K562 (cell line): Measurements from ENCODE around the gene CYB5D1. TPM values are rescaled to one million over a fixed set of nuclear protein-coding genes. Genes with fewer than 3 reads are reported as not detected.

Source experiments
- ATAC-seq: fragments of 200-7000 bp; cut with Tn5 transposase; 3 replicates; pipeline ENCODE4 v1.9.1; 2020; ENCODE audit warnings: moderate library complexity
- Bru-seq: library from RNA; stranded (reverse); fragments of 400-500 nt; gene quantifications from one replicate; lab custom pipeline; 2021; lab: Mats Ljungman, UMichigan
- BruChase-seq, 2 experiments: library from RNA; stranded (reverse); fragments of 400-500 nt; gene quantifications; one replicate each; lab custom pipeline; 2021; lab: Mats Ljungman, UMichigan
- BruUV-seq: library from RNA; stranded (reverse); fragments of 400-500 nt; replicated peaks from 2 replicates; lab custom pipeline; 2021; lab: Mats Ljungman, UMichigan
- CTCF ChIA-PET: fragments of 300-600 bp; formaldehyde crosslinking; extraction: SDS; loops from one replicate; lab custom pipeline; 2021; ENCODE audit warnings: low intra/inter-chr PET ratio; lab: Yijun Ruan, JAX
- POLR2A ChIA-PET: fragments of 300-600, 350-650 bp; sonication (Branson Sonifier 250); formaldehyde crosslinking; extraction: SDS; loops from one replicate; lab custom pipeline; 2021; ENCODE audit warnings: antibody characterized with exemption, inconsistent platforms; lab: Yijun Ruan, JAX
- DNase-seq, 4 experiments: peaks; one replicate each; pipeline versions ENCODE4 v3.0.0 to v3.0.0-alpha.2; 2011 to 2018; ENCODE audit warnings: low spot score in 3 of 4, mixed read lengths in 3 of 4; ENCODE audit errors: extremely low read depth in 1 of 4
- FAIRE-seq: peaks from 2 replicates; lab custom pipeline; 2011; peaks lifted over from hg19 to GRCh38; lab: Jason Lieb, UNC
- H2AFZ ChIP-seq: 2 replicates; pipeline ENCODE4 v1.6.0; 2011; ENCODE audit warnings: low read depth, low read length, control low read depth, inconsistent platforms
- H3K27ac ChIP-seq: fragments of 200-600 bp; 3 replicates; pipeline ENCODE4 v1.8.0; 2011; ENCODE audit warnings: low read depth, mild to moderate bottlenecking, control low read depth, inconsistent platforms, low read length, moderate library complexity, mixed read lengths; ENCODE audit errors: extremely low read depth
- H3K27me3 ChIP-seq, 2 experiments: fragments of 300-600 bp in 1 of 2; 2 replicates in 1 of 2; 3 replicates in 1 of 2; pipeline versions ENCODE4 v1.6.0 to v1.8.0; 2011; ENCODE audit warnings: inconsistent platforms in 2 of 2, low read length in 2 of 2, mild to moderate bottlenecking in 1 of 2, mixed read lengths in 1 of 2, moderate library complexity in 1 of 2; ENCODE audit not compliant: control insufficient read depth in 2 of 2, insufficient read depth in 2 of 2
- H3K36me3 ChIP-seq: fragments of 300-600 bp; 3 replicates; pipeline ENCODE4 v1.8.0; 2011; ENCODE audit warnings: mild to moderate bottlenecking, low read length, inconsistent platforms; ENCODE audit not compliant: control insufficient read depth, insufficient read depth
- H3K4me1 ChIP-seq, 2 experiments: fragments of 200-600 bp in 1 of 2; replicated peaks in 1 of 2; 2 replicates in 1 of 2; 3 replicates in 1 of 2; pipeline versions ENCODE4 v1.5.1 to v1.8.0; 2011; ENCODE audit warnings: inconsistent platforms in 2 of 2, low read length in 2 of 2, mild to moderate bottlenecking in 1 of 2, mixed read lengths in 1 of 2, moderate library complexity in 1 of 2; ENCODE audit not compliant: control insufficient read depth in 2 of 2, insufficient read depth in 2 of 2
- H3K4me2 ChIP-seq: 2 replicates; pipeline ENCODE4 v1.6.1; 2011; ENCODE audit warnings: low read length, control low read depth, inconsistent platforms, mixed read lengths; ENCODE audit not compliant: insufficient read depth
- H3K4me3 ChIP-seq: fragments of 200-600 bp; sonication (generic), shearing (Covaris generic); 2 replicates; pipeline ENCODE4 v1.5.1; 2016; ENCODE audit warnings: control low read depth, inconsistent platforms
- H3K79me2 ChIP-seq: fragments of 200-600 bp; 3 replicates; pipeline ENCODE4 v1.8.0; 2011; ENCODE audit warnings: low read length, inconsistent platforms; ENCODE audit not compliant: control insufficient read depth, insufficient read depth
- H3K9ac ChIP-seq, 2 experiments: 2 replicates each; pipeline versions ENCODE4 v1.6.0 to v1.6.1; 2011; ENCODE audit warnings: low read depth in 2 of 2, low read length in 2 of 2, control low read depth in 1 of 2, inconsistent platforms in 1 of 2, mild to moderate bottlenecking in 1 of 2, mixed read lengths in 1 of 2; ENCODE audit not compliant: insufficient read depth in 1 of 2
- H3K9me1 ChIP-seq: one replicate; pipeline ENCODE4 v1.6.0; 2011; ENCODE audit warnings: inconsistent platforms, mild to moderate bottlenecking, low read length, moderate library complexity; ENCODE audit not compliant: control insufficient read depth, insufficient read depth
- H3K9me3 ChIP-seq: replicated peaks from 2 replicates; pipeline ENCODE4 v1.5.1; 2011; ENCODE audit warnings: low read depth, low read length, inconsistent platforms; ENCODE audit not compliant: control insufficient read depth, insufficient read depth
- H4K20me1 ChIP-seq: replicated peaks from 2 replicates; pipeline ENCODE4 v1.6.1; 2011; ENCODE audit warnings: low read length, inconsistent platforms, mixed read lengths; ENCODE audit not compliant: control insufficient read depth, insufficient read depth
- DACH1 ChIP-seq: fragments of 450-650 bp; IDR thresholded peaks from 2 replicates; pipeline ENCODE4 v1.6.1; 2018; ENCODE audit not compliant: partially characterized antibody
- EHMT2 ChIP-seq: fragments of 450-650 bp; IDR thresholded peaks from 2 replicates; pipeline ENCODE4 v1.6.1; 2018; ENCODE audit warnings: antibody characterized with exemption
- FOS ChIP-seq: IDR thresholded peaks from 3 replicates; pipeline ENCODE4 v1.6.1; 2011; ENCODE audit not compliant: insufficient read length; ENCODE audit errors: extremely low read depth
- HOXB6 ChIP-seq: fragments of 250-450 bp; sonication (Bioruptor Pico); IDR thresholded peaks from 2 replicates; pipeline ENCODE4 v1.5.1; 2022; ENCODE audit warnings: mild to moderate bottlenecking, borderline replicate concordance
- MYBL2 ChIP-seq, 2 experiments: fragments of 450-650 bp in 1 of 2; sonication (generic) in 1 of 2; formaldehyde crosslinking in 1 of 2; IDR thresholded peaks; 2 replicates each; pipeline versions ENCODE4 v1.6.1 to v1.8.1; 2017 to 2022; ENCODE audit warnings: borderline replicate concordance in 1 of 2, inconsistent platforms in 1 of 2, low read depth in 1 of 2, mild to moderate bottlenecking in 1 of 2, missing genetic modification reagents in 1 of 2, moderate library complexity in 1 of 2
- NCOA4 ChIP-seq: fragments of 450-650 bp; IDR thresholded peaks from 2 replicates; pipeline ENCODE4 v1.6.1; 2018; ENCODE audit warnings: mild to moderate bottlenecking; ENCODE audit not compliant: partially characterized antibody
- NELFE ChIP-seq: IDR thresholded peaks from 2 replicates; pipeline ENCODE4 v1.6.1; 2011; ENCODE audit warnings: mild to moderate bottlenecking; ENCODE audit not compliant: insufficient read depth, insufficient read length
- OTX1 ChIP-seq: fragments of 450-650 bp; formaldehyde crosslinking; IDR thresholded peaks from 2 replicates; pipeline ENCODE4 v1.4.0; 2022; ENCODE audit warnings: mild to moderate bottlenecking
- TFE3 ChIP-seq: fragments of 450-650 bp; formaldehyde crosslinking; IDR thresholded peaks from 2 replicates; pipeline ENCODE4 v1.4.0; 2020; ENCODE audit warnings: mild to moderate bottlenecking, mixed read lengths
- ZNF24 ChIP-seq: fragments of 450-650 bp; IDR thresholded peaks from 2 replicates; pipeline ENCODE4 v1.6.1; 2016
- ZNF324 ChIP-seq: fragments of 250-450 bp; sonication (Bioruptor Pico); IDR thresholded peaks from 2 replicates; pipeline ENCODE4 v1.4.0; 2020; ENCODE audit warnings: mild to moderate bottlenecking
- ZNF395 ChIP-seq: fragments of 200-800 bp; sonication (Bioruptor generic); IDR thresholded peaks from 2 replicates; pipeline ENCODE4 v1.6.1; 2017; ENCODE audit warnings: missing genetic modification characterization, missing compliant biosample characterization
- ZNF780A ChIP-seq: fragments of 250-450 bp; sonication (Bioruptor Pico); IDR thresholded peaks from 2 replicates; pipeline ENCODE4 v1.5.0; 2021; ENCODE audit warnings: mild to moderate bottlenecking
- WGBS: fragments of 100-300 bp; shearing (Covaris generic); methylation state at CpG from one replicate; pipeline ENCODE4 v1.1.6; 2016; ENCODE audit warnings: low coverage, mixed read lengths; ENCODE audit not compliant: insufficient coverage; ENCODE audit errors: missing lambda C conversion rate; 5-methylcytosine and 5-hydroxymethylcytosine counted together
- in situ Hi-C: fragments of 300-500 bp; cut with MboI; formaldehyde crosslinking; loops from 4 replicates; pipeline ENCODE4 v1.15.0; 2018; ENCODE audit warnings: inconsistent platforms, mixed read lengths
- intact Hi-C: fragments of 100-400 bp; cut with micrococcal nuclease; formaldehyde crosslinking; loops from 2 replicates; pipeline ENCODE4 v1.14.2; 2022
- long read RNA-seq, 3 experiments: library from polyadenylated mRNA in 2 of 3; library from RNA in 1 of 3; unstranded in 2 of 3; stranded (forward) in 1 of 3; transcript quantifications; one replicate each; pipeline ENCODE4 v2.0.0, GENCODE V29; 2019 to 2022
- polyA minus RNA-seq, 3 experiments: library from RNA; depleted of rRNA, polyadenylated mRNA; stranded (reverse); fragments of >200 nt; gene quantifications; 2 replicates each; pipeline ENCODE4 v1.2.3, GENCODE V29; 2011
- polyA plus RNA-seq, 8 experiments: library from polyadenylated mRNA; depleted of rRNA in 4 of 8; stranded (reverse) in 5 of 8; unstranded in 3 of 8; fragments of >200 nt; fragmentation: Nextera tagmentation in 2 of 8; fragmentation: Illumina TruSeq in 1 of 8; extraction: Ambion mirVana in 2 of 8; extraction: Trizol in 1 of 8; gene quantifications; 2 replicates each; pipeline versions ENCODE4 v1.2.1 to v1.2.3, GENCODE V29; 2011 to 2014; ENCODE audit warnings: inconsistent platforms in 1 of 8, missing spikeins in 1 of 8
- total RNA-seq, 7 experiments: library from RNA; depleted of rRNA in 6 of 7; stranded (reverse); fragments of >200 nt in 6 of 7; fragmentation: Illumina TruSeq in 2 of 7; extraction: Trizol in 2 of 7; gene quantifications; 2 replicates each; pipeline versions ENCODE4 v1.2.1 to v1.2.3, GENCODE V29; 2011 to 2021; ENCODE audit warnings: low replicate concordance in 1 of 7

Gene CYB5D1
- 5.6 and 9.9 TPM in 2 replicates for total RNA-seq (2011; cell fraction: chromatin; rRNA removed; ENCODE audit: low replicate concordance)
- total RNA-seq (2011; cell fraction: nucleolus; rRNA removed), result 6.5 and 8.8 TPM in 2 replicates
- total RNA-seq (2011; cell fraction: nucleoplasm; rRNA removed), result 5.0 and 6.4 TPM in 2 replicates
- total RNA-seq (2014; rRNA removed) (4.7 and 6.0 TPM in 2 replicates), total RNA-seq (2014; rRNA removed; fragmentation: Illumina TruSeq; extraction: Trizol) (5.7 and 5.8 TPM in 2 replicates), total RNA-seq (2015; rRNA removed; fragmentation: Illumina TruSeq; extraction: Trizol) (6.4 and 7.6 TPM in 2 replicates), total RNA-seq (2021) (6.9 and 7.8 TPM in 2 replicates), polyA plus RNA-seq (2011; rRNA removed) (4.2 and 7.2 TPM in 2 replicates), polyA plus RNA-seq (2014; fragmentation: Illumina TruSeq; extraction: Trizol) (7.3 and 7.9 TPM in 2 replicates), polyA plus RNA-seq (2014; fragmentation: Nextera tagmentation; extraction: Ambion mirVana) (1 to 10 TPM; 2.4 to 5.7 TPM), polyA plus RNA-seq (2014; rRNA removed) (4.8 and 7.5 TPM in 2 replicates), polyA minus RNA-seq (2011; rRNA and poly(A)+ RNA removed) (2.1 and 5.2 TPM in 2 replicates), Bru-seq, nascent RNA (percentile 60 among the genes with signal in this experiment), BruChase-seq, experiment 1, labeled RNA remaining after a 2-hour chase (percentile 56 among the genes with signal in this experiment), BruChase-seq, experiment 2, labeled RNA remaining after a 6-hour chase (percentile 67 among the genes with signal in this experiment)
- 4.6 and 5.4 TPM in 2 replicates for polyA plus RNA-seq (2011; cell fraction: cytosol; rRNA removed)
- 7.7 and 13.1 TPM in 2 replicates for polyA plus RNA-seq (2011; cell fraction: nucleus; rRNA removed)
- polyA plus RNA-seq (2012), result 2.8 and 5.2 TPM in 2 replicates
- polyA minus RNA-seq (2011; cell fraction: cytosol; rRNA and poly(A)+ RNA removed), result 1.9 and 2.5 TPM in 2 replicates
- 5.5 and 8.3 TPM in 2 replicates for polyA minus RNA-seq (2011; cell fraction: nucleus; rRNA and poly(A)+ RNA removed)
- long read RNA-seq, experiment 1, transcript CYB5D1-201 (4 exons, 3,509 nt), result major isoform, 11 of 20 reads
- long read RNA-seq, experiment 1, partial matches to known transcripts, result 3 of 20 reads
- long read RNA-seq, experiment 1, other reads (novel, unspliced or antisense), result 2 of 20 reads
- long read RNA-seq, experiment 2, partial matches to known transcripts, result 2 of 5 reads
- long read RNA-seq, experiment 2, other reads (novel, unspliced or antisense), result 0 of 5 reads
- long read RNA-seq, experiment 3, partial matches to known transcripts, result 0 of 1 reads
- long read RNA-seq, experiment 3, other reads (novel, unspliced or antisense), result 0 of 1 reads

GRCh38 chr17:7857713-7858521, at the start of gene CYB5D1:
CYB5D1 (plus strand) TSS chr17:7858003; CDS start chr17:7858135, 132 bp downstream.
- 1% methylated on average over 47 of the region's 48 CpGs for WGBS
- TF ChIP-seq ZNF395 (CRISPR knock-in tag) (peak; percentile 49; the same call in 1 of the 2 replicates), NELFE (no peak), OTX1 (CRISPR knock-in tag) (no peak), ZNF24 (no peak), FOS (no peak), MYBL2 (IDR thresholded peaks at IDR 0.05; ENCODE audit: low read depth) (no peak), MYBL2 (CRISPR knock-in tag; IDR thresholded peaks at IDR 0.05; ENCODE audit: borderline replicate concordance) (no peak), TFE3 (no peak), ZNF324 (CRISPR knock-in tag) (no peak), ZNF780A (CRISPR knock-in tag) (no peak), NCOA4 (no peak), EHMT2 (no peak), DACH1 (no peak), HOXB6 (CRISPR knock-in tag) (no peak)

More at GRCh38 chr17:7857713-7858521, at the start of gene CYB5D1:
- TSS peak; percentile 39 for BruUV-seq
- peak within 1 kb of the TSS; percentile 88 to 94 for H3K9ac ChIP-seq
- ChIA-PET POLR2A (interaction anchor here (0.5 to 2.9 kb wide), 18 partner anchors 8 to 205 kb away, joined by 3 to 17 read pairs (median 4); no protein-coding TSS in a partner anchor), CTCF (interaction anchor here (1.0 to 1.3 kb wide), 2 partner anchors 112 to 114 kb away, joined by 4 to 6 read pairs; no protein-coding TSS in a partner anchor)
- H2AFZ ChIP-seq, result peak within 1 kb of the TSS; percentile 99
- no peaks in the 10 kb centered on the region for H3K9me3 ChIP-seq
- FAIRE-seq (no peak), DNase-seq (peak; percentile 57 to 91 (median 64)), ATAC-seq (peak; percentile 42)
- no peaks in the 10 kb centered on the region for H3K27me3 ChIP-seq
- peaks cover 12% of the 10 kb centered on the region for H3K79me2 ChIP-seq
- H3K4me3 ChIP-seq, result peak within 1 kb of the TSS; percentile 65
- no peaks in the 10 kb centered on the region for H4K20me1 ChIP-seq
- H3K4me1 ChIP-seq, result peaks cover 11 to 42% of the 10 kb centered on the region in 2 experiments; a peak in 4 of 5 replicates
- H3K36me3 ChIP-seq, result peaks cover 19% of the 10 kb centered on the region; the same call in 2 of the 3 replicates
- intact Hi-C loops, result loop anchor here (1.0 to 10.0 kb wide), 5 partner anchors 20 to 113 kb away; partner anchors contain the start of gene KDM6B
- no peaks in the 10 kb centered on the region for H3K9me1 ChIP-seq
- in situ Hi-C loops, result no loop called here
- peak within 1 kb of the TSS; percentile 93 for H3K4me2 ChIP-seq
- peak within 1 kb of the TSS; percentile 94 for H3K27ac ChIP-seq
